ENCODE measurements around the gene TRNP1. TPM values are rescaled to one million over a fixed set of nuclear protein-coding genes. Genes with fewer than 3 reads are reported as not detected.

TRNP1 gene
- 2.1 and 3.3 TPM in 2 replicates for total RNA-seq

GRCh38 chr1:26993237-26994019 lies at the start of gene TRNP1:
Gene TRNP1 (plus strand): TSS chr1:26993692. CDS start chr1:26993787, 95 bp downstream.

GRCh38 chr1:26959722-26960624 lies 33.5 kb upstream of the TRNP1 start, which contains the start of gene KDF1:
Gene KDF1 (minus strand): TSS chr1:26960468. CDS start chr1:26952380, 8,088 bp downstream.

Other genes with a start within 250 kb of the TRNP1 start
- 10.9 and 11.9 TPM in 2 replicates for gene PIGV, start 205.7 kb upstream of the TRNP1 start, total RNA-seq
- gene ZDHHC18, start 167.0 kb upstream of the TRNP1 start, total RNA-seq: 3.6 and 3.7 TPM in 2 replicates
- 0.40 TPM in 1 of 2 replicates, not detected in the other for gene SFN, start 130.5 kb upstream of the TRNP1 start, total RNA-seq
- 10.8 and 13.2 TPM in 2 replicates for gene GPN2, start 103.4 kb upstream of the TRNP1 start, total RNA-seq
- gene GPATCH3, start 93.2 kb upstream of the TRNP1 start, total RNA-seq: 8.5 and 9.8 TPM in 2 replicates
- not detected in 2 replicates for gene NR0B2, start 79.7 kb upstream of the TRNP1 start, total RNA-seq
- 23.5 and 37.8 TPM in 2 replicates for gene NUDC, start 71.9 kb upstream of the TRNP1 start, total RNA-seq
- not detected in 2 replicates for gene KDF1, start 33.2 kb upstream of the TRNP1 start, total RNA-seq
- gene TENT5B, start 19.2 kb downstream of the TRNP1 start, total RNA-seq: 0.40 and 0.62 TPM in 2 replicates
- gene SLC9A1, start 161.4 kb downstream of the TRNP1 start, total RNA-seq: 5.0 and 12.0 TPM in 2 replicates
- gene WDTC1, start 240.9 kb downstream of the TRNP1 start, total RNA-seq: 19.3 and 23.6 TPM in 2 replicates

Data from aortic smooth muscle cell (primary cell).